Prostate gland (tissue), 2 donors: ENCODE measurements around the gene ZNF701.

Experiments
- CTCF ChIP-seq, 4 experiments: fragments of 200-600 bp in 2 of 4; fragments of 450-650 bp in 2 of 4; sonication (generic) in 2 of 4; IDR thresholded peaks; 1 replicate in 3 of 4; 2 replicates in 1 of 4; pipeline ENCODE4 v1.5.1; 2016 to 2019; ENCODE audit warnings: antibody characterized with exemption in 4 of 4, mild to moderate bottlenecking in 2 of 4, moderate library complexity in 2 of 4
- POLR2A ChIP-seq: fragments of 450-650 bp; IDR thresholded peaks from one replicate; pipeline ENCODE4 v1.6.1; 2016; ENCODE audit warnings: antibody characterized with exemption, mild to moderate bottlenecking

- no peak for TF ChIP-seq POLR2A
- TF ChIP-seq CTCF (IDR thresholded peaks at IDR 0.05) = no peak
Observed at GRCh38 chr19:52590728-52591127, 20.6 kb downstream of the ZNF701 start.
